Measurements from ENCODE around the gene DPP7. TPM values are rescaled to one million over a fixed set of nuclear protein-coding genes. Genes with fewer than 3 reads are reported as not detected.
A peak's percentile ranks its signal among the peaks of the same experiment; 100 is the strongest.

DPP7 gene
- polyA plus RNA-seq, 1 of the 3 experiments (the other 2 are of a cell fraction) = 127 TPM

DNA sequence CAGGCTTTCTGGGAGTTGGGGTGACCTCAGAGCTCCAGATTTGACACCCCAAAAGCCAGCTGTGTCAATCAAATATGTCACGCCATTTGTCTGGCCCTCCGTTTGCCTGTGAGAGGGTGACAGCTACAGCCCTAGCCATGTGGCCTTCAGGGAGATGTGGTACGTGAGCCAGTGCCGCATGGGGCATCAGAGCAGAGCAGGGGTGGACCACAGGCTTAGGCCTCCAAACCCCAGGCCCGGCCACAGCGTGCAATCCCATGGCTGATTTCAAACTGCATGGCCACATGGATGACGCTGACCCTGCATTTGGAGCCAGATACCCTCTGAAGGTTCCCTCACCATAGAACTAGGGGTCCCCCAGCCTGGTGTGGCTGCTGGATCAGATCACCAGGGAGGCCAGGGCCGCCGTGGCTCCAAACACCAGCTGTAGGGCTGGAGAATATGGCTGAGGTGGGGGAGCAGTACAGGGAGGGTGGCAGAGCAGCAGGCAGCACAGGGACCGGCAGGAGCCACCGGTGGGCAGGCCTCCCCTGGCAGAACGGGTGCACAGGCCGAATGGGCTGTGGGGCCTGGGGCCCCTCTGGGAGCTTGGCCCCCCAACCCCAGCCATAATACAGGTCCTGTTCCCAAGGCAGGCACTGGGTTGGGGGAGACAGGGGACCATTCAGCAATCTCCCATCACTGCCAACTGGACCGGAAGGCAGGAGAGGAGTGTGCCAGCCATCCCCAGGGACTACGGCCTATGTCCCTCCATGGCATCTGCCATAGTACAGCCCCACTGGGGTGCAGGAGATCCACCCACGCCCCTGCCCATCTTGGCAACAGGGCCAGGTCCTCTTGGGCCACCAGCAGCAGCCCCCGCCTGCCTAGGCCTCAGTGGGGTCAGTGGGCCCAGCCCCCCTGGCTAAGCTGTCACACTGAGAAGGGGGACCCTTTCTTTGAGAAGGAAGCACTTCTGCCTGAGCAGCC is 45.7 kb downstream of the DPP7 start (continued):
- TF ChIP-seq TAF1 (IDR thresholded peaks at IDR 0.05; ENCODE audit: borderline replicate concordance, low read depth, low read length) (no peak), RCOR1 (IDR thresholded peaks at IDR 0.05; ENCODE audit: low read length) (no peak), NFIC (IDR thresholded peaks at IDR 0.05; ENCODE audit: borderline replicate concordance) (no peak), FOSL2 (IDR thresholded peaks at IDR 0.05; ENCODE audit: borderline replicate concordance, low read depth) (no peak)

- H3K79me2 ChIP-seq (ENCODE audit: insufficient read depth) = 0 out of 2 replicates have a peak, but pooled peaks cover 3% of the 10 kb centered on the region
- H3F3A ChIP-seq (replicated peaks; ENCODE audit: insufficient read depth) = peaks cover 11% of the 10 kb centered on the region
- H3K27me3 ChIP-seq (ENCODE audit: insufficient read depth) = no peaks in the 10 kb centered on the region
- H3K36me3 ChIP-seq (replicated peaks in 1 of 2; ENCODE audit: control insufficient read depth in 1 of 2, insufficient read depth in 2 of 2, low read length in 1 of 2) = no peaks in the 10 kb centered on the region
- 56% methylated on average over 8 of the region's 12 CpGs for WGBS (ENCODE audit: low lambda C conversion rate)
- no peaks in the 10 kb centered on the region for H3K9me3 ChIP-seq
- no peak overlapping the region for H3K27ac ChIP-seq (ENCODE audit: low read depth in 2 of 2, low read length in 1 of 2)
- DNase-seq = peak; percentile 90
- no peak overlapping the region for H2AFZ ChIP-seq (ENCODE audit: low read depth)
- POLR2A ChIA-PET = interaction anchor here (0.8 to 1.4 kb wide), 4 partner anchors 12 to 43 kb away, joined by 3 to 6 read pairs (median 4); partner anchors contain the start of gene FUT7
- H3K9ac ChIP-seq = no peak overlapping the region
- H3K4me1 ChIP-seq (ENCODE audit: control insufficient read depth in 1 of 2, insufficient read depth in 2 of 2, low read depth in 1 of 2, low read length in 1 of 2) = peaks cover 0 to 34% of the 10 kb centered on the region in 2 experiments; a peak in 1 of 4 replicates
- CTCF ChIA-PET = interaction anchor here (0.6 to 16.8 kb wide), 27 partner anchors 9 to 280 kb away, joined by 3 to 803 read pairs (median 4); partner anchors contain the start of genes ABCA2, ENTPD2, FUT7 and MAN1B1
- H3K9me2 ChIP-seq = no peaks in the 10 kb centered on the region
- no peak overlapping the region for H3K4me2 ChIP-seq
- H3K4me3 ChIP-seq (ENCODE audit: low read depth in 2 of 2, low read length in 1 of 2) = no peak overlapping the region
- peaks cover 12% of the 10 kb centered on the region; the same call in 1 of the 2 replicates for H4K20me1 ChIP-seq (ENCODE audit: insufficient read depth)
- TF ChIP-seq PBX3 (IDR thresholded peaks at IDR 0.05) (no peak), MEF2A (IDR thresholded peaks at IDR 0.05; ENCODE audit: borderline replicate concordance, low read depth) (no peak), TCF12 (IDR thresholded peaks at IDR 0.05) (no peak), FOXJ3 (CRISPR knock-in tag; IDR thresholded peaks at IDR 0.05) (no peak), EZH2phosphoT487 (IDR thresholded peaks at IDR 0.05; ENCODE audit: borderline replicate concordance, low read depth) (no peak), RCOR1 (IDR thresholded peaks at IDR 0.05; ENCODE audit: low read length) (no peak), CHD2 (IDR thresholded peaks at IDR 0.05; ENCODE audit: low read length, partially characterized antibody) (no peak), SMC3 (IDR thresholded peaks at IDR 0.05; ENCODE audit: low read depth, low read length) (peak; percentile 75), CTCF (IDR thresholded peaks at IDR 0.05) (peak; percentile 76), POLR2AphosphoS5 (IDR thresholded peaks at IDR 0.05; ENCODE audit: low read depth, low read length) (no peak), MXI1 (IDR thresholded peaks at IDR 0.05; ENCODE audit: low read depth, low read length) (no peak), ELF1 (IDR thresholded peaks at IDR 0.05) (no peak), RAD21 (IDR thresholded peaks at IDR 0.05; ENCODE audit: low read length) (peak; percentile 77), NFIC (IDR thresholded peaks at IDR 0.05; ENCODE audit: borderline replicate concordance) (no peak), FOSL2 (IDR thresholded peaks at IDR 0.05; ENCODE audit: borderline replicate concordance, low read depth) (no peak), USF2 (IDR thresholded peaks at IDR 0.05; ENCODE audit: borderline replicate concordance, low read depth, low read length) (no peak), TEAD4 (IDR thresholded peaks at IDR 0.05; ENCODE audit: borderline replicate concordance, insufficient read depth) (no peak), RXRA (IDR thresholded peaks at IDR 0.05; ENCODE audit: borderline replicate concordance, low read depth) (no peak), YY1 (IDR thresholded peaks at IDR 0.05; ENCODE audit: low read depth) (no peak)
- TF ChIP-seq, protein P1, sequence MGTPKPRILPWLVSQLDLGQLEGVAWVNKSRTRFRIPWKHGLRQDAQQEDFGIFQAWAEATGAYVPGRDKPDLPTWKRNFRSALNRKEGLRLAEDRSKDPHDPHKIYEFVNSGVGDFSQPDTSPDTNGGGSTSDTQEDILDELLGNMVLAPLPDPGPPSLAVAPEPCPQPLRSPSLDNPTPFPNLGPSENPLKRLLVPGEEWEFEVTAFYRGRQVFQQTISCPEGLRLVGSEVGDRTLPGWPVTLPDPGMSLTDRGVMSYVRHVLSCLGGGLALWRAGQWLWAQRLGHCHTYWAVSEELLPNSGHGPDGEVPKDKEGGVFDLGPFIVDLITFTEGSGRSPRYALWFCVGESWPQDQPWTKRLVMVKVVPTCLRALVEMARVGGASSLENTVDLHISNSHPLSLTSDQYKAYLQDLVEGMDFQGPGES (IDR thresholded peaks at IDR 0.05; ENCODE audit: low read depth, low read length) = no peak
These were observed 46.5 kb downstream of the DPP7 start for GRCh38 chr9:137067860-137068538.

Measured in SK-N-SH (cell line).